DOHH2 (cell line): ENCODE data around the gene KPRP.

ENCODE experiments used
- CTCF ChIP-seq: fragments of 200-600 bp; sonication (generic); IDR thresholded peaks from one replicate; pipeline ENCODE4 v1.5.1; 2014; ENCODE audit warnings: antibody characterized with exemption, mild to moderate bottlenecking, low read depth, low read length; ENCODE audit not compliant: poor library complexity, severe bottlenecking
- EZH2phosphoT487 ChIP-seq: fragments of 200-600 bp; sonication (generic); IDR thresholded peaks from 2 replicates; pipeline ENCODE4 v1.6.1; 2017; ENCODE audit warnings: borderline replicate concordance, mild to moderate bottlenecking, antibody characterized with exemption, low read length, moderate library complexity, mixed read lengths

- TF ChIP-seq CTCF (no peak), EZH2phosphoT487 (no peak)
Observed at GRCh38 chr1:152774875-152775274, 17.1 kb downstream of the KPRP start, which contains the start of gene LCE1F.
